GM10248 (cell line): ENCODE results near the gene ACSF2.
A peak's percentile ranks its signal among the peaks of the same experiment; 100 is the strongest.
"Not testable (repeated sequence)": the region's sequence is repeated elsewhere in the genome, so short reads cannot be mapped to it uniquely, and the experiment has no call there.

ENCODE experiments used
- CTCF ChIA-PET: fragments of 300-600 bp; sonication (Branson Sonifier 250); formaldehyde crosslinking; extraction: SDS; loops from one replicate; lab custom pipeline; 2021; ENCODE audit warnings: antibody characterized with exemption; lab: Yijun Ruan, JAX
- POLR2A ChIA-PET: fragments of 350-650 bp; sonication (Branson Sonifier 250); formaldehyde crosslinking; extraction: SDS; loops from one replicate; lab custom pipeline; 2020; ENCODE audit warnings: antibody characterized with exemption; lab: Yijun Ruan, JAX
- DNase-seq: peaks from one replicate; pipeline ENCODE4 v3.0.0; 2012; ENCODE audit errors: extremely low spot score
- TF ChIP-seq, protein P1 (sequence below): IDR thresholded peaks from 2 replicates; pipeline ENCODE4 v1.5.1; 2012; ENCODE audit warnings: mild to moderate bottlenecking, low read depth; ENCODE audit errors: extremely low read depth, missing control alignments, control extremely low read depth

The ACSF2 gene

GRCh38 chr17:50426472-50426782 is 409 bp downstream of the ACSF2 start:
- CTCF ChIA-PET: interaction anchor here (0.9 to 3.2 kb wide), 4 partner anchors 18 to 64 kb away, joined by 3 to 23 read pairs (median 3); partner anchors contain the start of gene LRRC59
- TF ChIP-seq, protein P1, sequence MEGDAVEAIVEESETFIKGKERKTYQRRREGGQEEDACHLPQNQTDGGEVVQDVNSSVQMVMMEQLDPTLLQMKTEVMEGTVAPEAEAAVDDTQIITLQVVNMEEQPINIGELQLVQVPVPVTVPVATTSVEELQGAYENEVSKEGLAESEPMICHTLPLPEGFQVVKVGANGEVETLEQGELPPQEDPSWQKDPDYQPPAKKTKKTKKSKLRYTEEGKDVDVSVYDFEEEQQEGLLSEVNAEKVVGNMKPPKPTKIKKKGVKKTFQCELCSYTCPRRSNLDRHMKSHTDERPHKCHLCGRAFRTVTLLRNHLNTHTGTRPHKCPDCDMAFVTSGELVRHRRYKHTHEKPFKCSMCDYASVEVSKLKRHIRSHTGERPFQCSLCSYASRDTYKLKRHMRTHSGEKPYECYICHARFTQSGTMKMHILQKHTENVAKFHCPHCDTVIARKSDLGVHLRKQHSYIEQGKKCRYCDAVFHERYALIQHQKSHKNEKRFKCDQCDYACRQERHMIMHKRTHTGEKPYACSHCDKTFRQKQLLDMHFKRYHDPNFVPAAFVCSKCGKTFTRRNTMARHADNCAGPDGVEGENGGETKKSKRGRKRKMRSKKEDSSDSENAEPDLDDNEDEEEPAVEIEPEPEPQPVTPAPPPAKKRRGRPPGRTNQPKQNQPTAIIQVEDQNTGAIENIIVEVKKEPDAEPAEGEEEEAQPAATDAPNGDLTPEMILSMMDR: no peak
- no peak for DNase-seq
- POLR2A ChIA-PET: no interaction called here

GRCh38 chr17:50426814-50427787 is 1.1 kb downstream of the ACSF2 start:
- TF ChIP-seq, protein P1: peak; percentile 49
- ChIA-PET POLR2A (no interaction called here), CTCF (interaction anchor here (0.9 to 3.2 kb wide), 6 partner anchors 11 to 64 kb away, joined by 3 to 23 read pairs (median 3); partner anchors contain the start of gene LRRC59)
- peak; percentile 55 for DNase-seq

DNA sequence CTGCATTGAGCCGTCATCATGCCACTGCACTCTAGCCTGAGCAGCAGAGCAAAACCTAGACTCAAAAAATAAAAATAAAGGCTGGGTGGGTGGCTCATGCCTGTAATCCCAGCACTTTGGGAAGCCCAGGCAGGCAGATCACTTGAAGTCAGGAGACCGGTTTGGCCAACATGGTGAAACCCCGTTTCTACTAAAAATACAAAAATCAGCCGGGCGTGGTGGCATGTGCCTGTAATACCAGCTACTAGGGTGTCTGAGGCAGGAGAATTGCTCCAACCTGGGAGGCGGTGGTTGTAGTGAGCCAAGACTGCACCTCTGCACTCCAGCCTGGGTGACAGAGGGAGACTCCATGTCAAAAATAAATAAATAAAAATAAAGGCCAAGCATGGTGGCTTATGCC is 2.1 kb downstream of the ACSF2 start:
- DNase-seq: not testable (repeated sequence)
- ChIA-PET POLR2A (interaction anchor here (0.7 kb wide), 1 partner anchor 188 kb away, joined by 3 read pairs; no protein-coding TSS in a partner anchor), CTCF (interaction anchor here (1.5 kb wide), 1 partner anchor 10 kb away, joined by 3 read pairs; no protein-coding TSS in a partner anchor)

- CTCF ChIA-PET: interaction anchor here (0.7 to 1.4 kb wide), 5 partner anchors 9 to 67 kb away, joined by 3 to 4 read pairs (median 3); no protein-coding TSS in a partner anchor
- POLR2A ChIA-PET: interaction anchor here (0.7 kb wide), 1 partner anchor 187 kb away, joined by 3 read pairs; no protein-coding TSS in a partner anchor
- TF ChIP-seq, protein P1: no peak
- no peak for DNase-seq
Measured at GRCh38 chr17:50428831-50429424, 2.9 kb downstream of the ACSF2 start.

DNA sequence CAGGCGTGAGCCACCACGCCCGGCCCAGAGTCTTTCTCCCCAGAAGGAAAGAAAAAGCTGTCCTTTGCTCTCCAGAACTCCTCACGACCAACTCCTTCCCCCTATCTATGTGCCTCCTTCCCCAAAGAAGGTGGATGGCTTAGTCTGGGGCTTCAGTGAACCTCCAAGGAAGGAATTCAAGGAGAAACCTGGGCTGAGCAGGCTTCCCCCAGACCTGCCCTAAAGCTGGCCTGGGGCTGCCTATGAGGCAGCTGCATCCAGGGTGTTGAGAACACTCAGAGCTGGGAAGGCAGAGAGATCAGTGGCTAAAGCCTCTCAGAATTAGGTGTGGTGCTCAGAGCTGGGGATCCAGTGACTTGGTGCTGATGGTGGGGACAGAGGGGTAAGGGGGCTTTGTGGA is 3.8 kb downstream of the ACSF2 start:
- CTCF ChIA-PET: interaction anchor here (1.4 to 3.7 kb wide), 4 partner anchors 8 to 68 kb away, joined by 3 to 31 read pairs (median 4); partner anchors contain the start of gene LRRC59
- POLR2A ChIA-PET: no interaction called here
- TF ChIP-seq, protein P1: no peak
- no peak for DNase-seq

GRCh38 chr17:50430821-50431618 is 5.0 kb downstream of the ACSF2 start:
- DNase-seq: no peak
- POLR2A ChIA-PET: no interaction called here
- TF ChIP-seq, protein P1: no peak

More at GRCh38 chr17:50430821-50431618, 5.0 kb downstream of the ACSF2 start:
- CTCF ChIA-PET: interaction anchor here (3.7 kb wide), 1 partner anchor 33 kb away, joined by 31 read pairs; the partner anchor contains the start of gene LRRC59
